ENCODE data around the gene RNF40. TPM values are rescaled to one million over a fixed set of nuclear protein-coding genes. Genes with fewer than 3 reads are reported as not detected.
A peak's percentile ranks its signal among the peaks of the same experiment; 100 is the strongest.

RNF40 gene
- total RNA-seq, 1 experiment from 2014 or later = 114 TPM

DNA sequence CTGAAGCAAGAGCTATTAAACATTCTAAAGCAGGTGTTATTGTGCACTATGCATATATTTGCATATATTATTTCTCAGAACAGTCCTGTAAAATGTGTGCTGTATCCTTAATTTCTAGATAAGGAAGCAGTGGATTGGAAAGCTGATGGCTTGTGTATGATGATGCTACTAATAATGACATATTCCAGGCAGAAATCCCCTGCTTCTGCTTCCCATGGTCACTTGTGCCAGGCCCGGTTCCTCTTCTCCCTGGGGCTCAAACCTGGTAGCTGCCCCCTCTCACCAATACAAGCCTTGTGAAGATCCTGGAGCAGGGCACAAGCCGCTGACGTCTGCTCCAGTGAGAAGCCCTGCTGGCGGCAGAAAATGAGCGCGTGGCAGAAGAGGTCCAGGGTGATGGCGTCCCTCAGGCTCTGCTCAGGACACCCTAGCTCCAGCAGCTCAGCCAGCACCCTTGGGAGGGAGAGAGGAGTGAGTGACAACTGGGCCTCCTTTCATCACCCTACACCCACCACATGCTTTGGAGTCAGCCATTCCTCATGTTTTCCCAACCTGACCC is 2.0 kb upstream of the RNF40 start:
- ChIA-PET POLR2A (interaction anchor here (0.5 to 1.0 kb wide), 2 partner anchors 26 to 194 kb away, joined by 3 to 6 read pairs; no protein-coding TSS in a partner anchor), CTCF (no interaction called here)
- intact Hi-C loops (cut with micrococcal nuclease; ENCODE audit: unreplicated experiment) (no loop called here), in situ Hi-C loops (cut with HindIII; ENCODE audit: low pct_unique_long_range_greater_than_20kb, low sequenced_read_pairs) (no loop called here)
- TSS peak; percentile 83 for BruUV-seq (replicated peaks)
- Histone ChIP-seq H3K36me3 (ENCODE audit: control insufficient read depth, insufficient read depth, low read length) (peaks cover 16% of the 10 kb centered on the region), H3K27me3 (ENCODE audit: control insufficient read depth, insufficient read depth, low read length) (no peaks in the 10 kb centered on the region), H3K9me3 (ENCODE audit: control insufficient read depth, insufficient read depth, low read depth, low read length) (no peaks in the 10 kb centered on the region), H3K4me3 (ENCODE audit: low read depth in 2 of 2, low read length in 2 of 2) (peak overlapping the region in 1 of 2 experiments; percentile 98; a peak in 1 of 4 replicates), H3K27ac (ENCODE audit: low read length) (no peak overlapping the region), H3K4me1 (ENCODE audit: control insufficient read depth, insufficient read depth, low read length) (peaks cover 25% of the 10 kb centered on the region)
- no peak for TF ChIP-seq CTCF (IDR thresholded peaks at IDR 0.05)
- TF ChIP-seq, protein P1, sequence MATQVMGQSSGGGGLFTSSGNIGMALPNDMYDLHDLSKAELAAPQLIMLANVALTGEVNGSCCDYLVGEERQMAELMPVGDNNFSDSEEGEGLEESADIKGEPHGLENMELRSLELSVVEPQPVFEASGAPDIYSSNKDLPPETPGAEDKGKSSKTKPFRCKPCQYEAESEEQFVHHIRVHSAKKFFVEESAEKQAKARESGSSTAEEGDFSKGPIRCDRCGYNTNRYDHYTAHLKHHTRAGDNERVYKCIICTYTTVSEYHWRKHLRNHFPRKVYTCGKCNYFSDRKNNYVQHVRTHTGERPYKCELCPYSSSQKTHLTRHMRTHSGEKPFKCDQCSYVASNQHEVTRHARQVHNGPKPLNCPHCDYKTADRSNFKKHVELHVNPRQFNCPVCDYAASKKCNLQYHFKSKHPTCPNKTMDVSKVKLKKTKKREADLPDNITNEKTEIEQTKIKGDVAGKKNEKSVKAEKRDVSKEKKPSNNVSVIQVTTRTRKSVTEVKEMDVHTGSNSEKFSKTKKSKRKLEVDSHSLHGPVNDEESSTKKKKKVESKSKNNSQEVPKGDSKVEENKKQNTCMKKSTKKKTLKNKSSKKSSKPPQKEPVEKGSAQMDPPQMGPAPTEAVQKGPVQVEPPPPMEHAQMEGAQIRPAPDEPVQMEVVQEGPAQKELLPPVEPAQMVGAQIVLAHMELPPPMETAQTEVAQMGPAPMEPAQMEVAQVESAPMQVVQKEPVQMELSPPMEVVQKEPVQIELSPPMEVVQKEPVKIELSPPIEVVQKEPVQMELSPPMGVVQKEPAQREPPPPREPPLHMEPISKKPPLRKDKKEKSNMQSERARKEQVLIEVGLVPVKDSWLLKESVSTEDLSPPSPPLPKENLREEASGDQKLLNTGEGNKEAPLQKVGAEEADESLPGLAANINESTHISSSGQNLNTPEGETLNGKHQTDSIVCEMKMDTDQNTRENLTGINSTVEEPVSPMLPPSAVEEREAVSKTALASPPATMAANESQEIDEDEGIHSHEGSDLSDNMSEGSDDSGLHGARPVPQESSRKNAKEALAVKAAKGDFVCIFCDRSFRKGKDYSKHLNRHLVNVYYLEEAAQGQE (IDR thresholded peaks at IDR 0.05; ENCODE audit: insufficient read depth in 1 of 2, low read depth in 2 of 2, low read length in 1 of 2) = no peak
- DNase-seq (ENCODE audit: low read depth, low spot score) = no peak
- ATAC-seq = no peak

- Histone ChIP-seq H3K4me3 (ENCODE audit: low read depth in 2 of 2, low read length in 2 of 2) (peak overlapping the region; percentile 98), H3K36me3 (ENCODE audit: control insufficient read depth, insufficient read depth, low read length) (peaks cover 22% of the 10 kb centered on the region), H3K4me1 (ENCODE audit: control insufficient read depth, insufficient read depth, low read length) (peaks cover 25% of the 10 kb centered on the region), H3K27me3 (ENCODE audit: control insufficient read depth, insufficient read depth, low read length) (no peaks in the 10 kb centered on the region), H3K27ac (ENCODE audit: low read length) (peak overlapping the region; percentile 72), H3K9me3 (ENCODE audit: control insufficient read depth, insufficient read depth, low read depth, low read length) (no peaks in the 10 kb centered on the region)
- BruUV-seq (replicated peaks) = no TSS peak
- no peak for TF ChIP-seq CTCF (IDR thresholded peaks at IDR 0.05)
- TF ChIP-seq POLR2AphosphoS5 (IDR thresholded peaks at IDR 0.05; ENCODE audit: low read depth, low read length) = no peak; the same call in 1 of the 2 replicates
- TF ChIP-seq, protein P1 (IDR thresholded peaks at IDR 0.05; ENCODE audit: insufficient read depth in 1 of 2, low read depth in 2 of 2, low read length in 1 of 2) = no peak
- no peak for TF ChIP-seq SIN3A (IDR thresholded peaks at IDR 0.05; ENCODE audit: borderline replicate concordance, insufficient read depth, low read depth, low read length)
- TF ChIP-seq TCF7L2 (IDR thresholded peaks at IDR 0.05; ENCODE audit: low read depth, low read length) = no peak
- POLR2A ChIA-PET = interaction anchor here (1.0 kb wide), 1 partner anchor 26 kb away, joined by 3 read pairs; no protein-coding TSS in a partner anchor
- in situ Hi-C loops (cut with HindIII; ENCODE audit: low pct_unique_long_range_greater_than_20kb, low sequenced_read_pairs) (no loop called here), intact Hi-C loops (cut with micrococcal nuclease; ENCODE audit: unreplicated experiment) (no loop called here)
- DNase-seq (ENCODE audit: low read depth, low spot score) (no peak), ATAC-seq (no peak; the same call in 1 of the 2 replicates)
- CTCF ChIA-PET = interaction anchor here (0.5 kb wide), 1 partner anchor 141 kb away, joined by 5 read pairs; no protein-coding TSS in a partner anchor
Measured at GRCh38 chr16:30760577-30761426, 1.3 kb upstream of the RNF40 start.
